Gastroesophageal sphincter (tissue), 3 donors: Measurements from ENCODE around the gene CBFA2T2.

Experiments used
- EP300 ChIP-seq: sonication (generic); formaldehyde crosslinking; IDR thresholded peaks from one replicate; pipeline ENCODE4 v1.6.1; 2017; ENCODE audit warnings: antibody characterized with exemption, mild to moderate bottlenecking
- POLR2A ChIP-seq, 2 donors: fragments of 450-650 bp; IDR thresholded peaks; one replicate each; pipeline ENCODE4 v1.6.1; 2017; ENCODE audit warnings: antibody characterized with exemption in 2 of 2, mild to moderate bottlenecking in 2 of 2, moderate library complexity in 1 of 2
- TF ChIP-seq, protein P1 (sequence below), 4 experiments: fragments of 200-600 bp in 2 of 4; fragments of 450-650 bp in 2 of 4; sonication (generic) in 1 of 4; IDR thresholded peaks; one replicate each; pipeline ENCODE4 v1.5.1; 2017 to 2019; ENCODE audit warnings: antibody characterized with exemption in 4 of 4, mild to moderate bottlenecking in 2 of 4, moderate library complexity in 2 of 4

DNA sequence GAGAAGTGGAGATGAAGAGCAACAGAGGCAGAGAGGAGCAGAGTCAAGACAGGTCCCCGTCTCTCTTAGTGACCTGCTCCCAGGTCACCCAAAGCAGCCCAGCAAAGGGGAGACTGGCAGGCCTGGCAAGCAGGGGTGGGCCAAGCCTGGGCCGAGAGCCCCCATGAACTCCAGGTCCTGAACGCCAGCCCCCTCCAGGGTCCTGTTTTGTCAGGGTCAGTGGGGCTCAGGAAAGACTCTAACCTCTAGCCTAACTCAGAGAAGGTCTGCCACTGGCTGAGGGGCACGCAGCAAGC is 183.2 kb downstream of the CBFA2T2 start:
- TF ChIP-seq, protein P1, sequence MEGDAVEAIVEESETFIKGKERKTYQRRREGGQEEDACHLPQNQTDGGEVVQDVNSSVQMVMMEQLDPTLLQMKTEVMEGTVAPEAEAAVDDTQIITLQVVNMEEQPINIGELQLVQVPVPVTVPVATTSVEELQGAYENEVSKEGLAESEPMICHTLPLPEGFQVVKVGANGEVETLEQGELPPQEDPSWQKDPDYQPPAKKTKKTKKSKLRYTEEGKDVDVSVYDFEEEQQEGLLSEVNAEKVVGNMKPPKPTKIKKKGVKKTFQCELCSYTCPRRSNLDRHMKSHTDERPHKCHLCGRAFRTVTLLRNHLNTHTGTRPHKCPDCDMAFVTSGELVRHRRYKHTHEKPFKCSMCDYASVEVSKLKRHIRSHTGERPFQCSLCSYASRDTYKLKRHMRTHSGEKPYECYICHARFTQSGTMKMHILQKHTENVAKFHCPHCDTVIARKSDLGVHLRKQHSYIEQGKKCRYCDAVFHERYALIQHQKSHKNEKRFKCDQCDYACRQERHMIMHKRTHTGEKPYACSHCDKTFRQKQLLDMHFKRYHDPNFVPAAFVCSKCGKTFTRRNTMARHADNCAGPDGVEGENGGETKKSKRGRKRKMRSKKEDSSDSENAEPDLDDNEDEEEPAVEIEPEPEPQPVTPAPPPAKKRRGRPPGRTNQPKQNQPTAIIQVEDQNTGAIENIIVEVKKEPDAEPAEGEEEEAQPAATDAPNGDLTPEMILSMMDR (IDR thresholded peaks at IDR 0.05): no peak
- no peak for TF ChIP-seq EP300
- TF ChIP-seq POLR2A (IDR thresholded peaks at IDR 0.05): no peak
